HG03025 (cell line): ENCODE results near the gene KIRREL3.

Experiments
- ATAC-seq: cut with Tn5 transposase; IDR thresholded peaks from one replicate; pipeline ENCODE4 v1.9.1; 2021; ENCODE audit warnings: mild to moderate bottlenecking, moderate library complexity; ENCODE audit not compliant: unreplicated experiment, low FRiP score

The KIRREL3 gene

DNA sequence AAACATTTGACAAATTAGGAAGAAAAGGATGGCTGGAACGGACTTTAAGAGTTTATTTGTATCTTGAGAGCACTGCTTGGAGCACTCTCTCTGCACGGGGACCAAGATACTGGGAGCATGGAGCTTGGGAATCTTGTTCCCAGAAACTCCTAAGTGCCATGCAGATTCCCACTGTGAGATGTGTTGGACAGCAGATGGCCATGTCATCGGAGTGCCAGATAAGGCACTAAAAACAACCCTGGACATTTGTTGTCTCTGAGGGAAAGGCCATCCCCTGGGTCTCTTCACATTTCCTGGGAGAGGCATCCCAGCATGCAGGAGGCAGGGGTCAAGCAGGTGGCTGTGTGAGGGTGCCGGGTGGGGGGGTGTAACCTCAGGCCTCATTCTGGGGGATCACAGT lies 2.9 kb downstream of the KIRREL3 start:
- ATAC-seq = no peak

DNA sequence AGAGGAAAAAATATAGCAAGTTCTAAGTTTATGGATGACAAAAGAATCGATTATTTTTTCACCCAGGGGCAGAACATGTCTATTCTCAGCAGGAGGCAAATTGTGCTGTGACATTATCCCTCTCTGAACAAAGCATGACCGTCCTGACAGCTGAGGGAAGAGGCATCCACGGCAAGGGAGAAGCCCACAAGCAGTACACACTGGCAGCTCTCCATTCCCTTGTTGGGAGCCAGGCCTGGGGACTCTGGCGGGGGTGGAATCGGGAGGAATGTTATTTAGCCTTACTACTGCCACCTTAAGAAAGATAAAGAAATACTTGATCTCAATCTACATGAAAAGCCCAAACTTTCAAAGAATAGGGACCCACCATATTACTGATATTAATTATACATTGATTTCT lies 3.4 kb downstream of the KIRREL3 start:
- no peak for ATAC-seq

DNA sequence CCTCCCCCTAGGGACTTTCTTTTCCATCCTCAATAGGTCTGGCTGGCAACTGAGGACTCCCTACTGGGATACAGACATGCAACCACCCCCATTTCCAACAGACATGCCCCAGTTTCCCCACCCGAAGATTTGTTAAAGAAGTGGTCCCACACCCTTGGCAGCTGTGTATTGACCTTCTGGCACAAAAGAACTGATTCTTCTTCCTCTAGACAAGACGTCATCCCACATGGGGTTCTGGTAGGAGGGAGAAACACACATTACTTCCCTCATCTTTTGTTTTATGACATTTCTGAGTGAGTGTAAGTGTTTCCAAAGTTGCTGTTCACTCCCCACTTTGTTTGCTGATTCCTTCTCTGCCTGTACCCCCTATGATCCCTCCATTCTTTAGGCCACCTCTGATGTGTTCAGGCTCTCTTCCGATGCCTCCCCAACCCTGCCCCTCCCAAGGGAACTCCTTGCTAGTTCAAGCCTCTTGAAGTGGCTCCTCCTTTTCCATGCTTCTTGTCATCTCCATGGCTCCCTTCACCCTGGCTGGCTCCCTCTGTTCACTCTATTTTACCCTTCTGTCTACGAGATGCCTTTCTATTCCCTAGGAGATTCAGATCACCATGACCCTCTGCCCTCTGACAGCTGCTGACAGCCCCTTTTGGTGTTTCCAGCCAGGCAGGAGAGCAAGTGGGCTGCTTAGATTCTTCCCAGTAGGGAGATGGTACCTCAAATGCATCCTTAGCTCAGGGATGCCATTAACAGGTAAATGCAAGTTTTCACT lies 4.3 kb downstream of the KIRREL3 start:
- ATAC-seq = no peak

DNA sequence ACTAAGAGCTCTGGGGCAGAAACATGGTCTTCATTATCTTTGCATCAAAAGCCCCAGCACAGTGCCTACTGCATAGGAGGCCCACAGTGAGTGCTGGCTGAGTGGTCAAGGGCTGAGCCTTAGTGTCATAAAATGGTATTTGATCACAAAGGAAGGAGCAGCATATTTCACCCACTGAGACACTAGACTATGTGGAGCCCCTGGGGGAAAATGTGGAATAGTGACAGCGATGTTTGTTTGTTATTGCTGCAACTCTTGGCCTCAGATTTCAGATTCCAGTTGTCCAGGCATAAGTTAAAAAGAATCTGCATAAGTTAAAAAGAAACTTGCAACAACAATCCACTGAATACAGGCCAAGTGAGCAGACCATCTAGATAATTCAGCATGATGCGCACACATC lies 7.0 kb downstream of the KIRREL3 start:
- ATAC-seq = no peak

DNA sequence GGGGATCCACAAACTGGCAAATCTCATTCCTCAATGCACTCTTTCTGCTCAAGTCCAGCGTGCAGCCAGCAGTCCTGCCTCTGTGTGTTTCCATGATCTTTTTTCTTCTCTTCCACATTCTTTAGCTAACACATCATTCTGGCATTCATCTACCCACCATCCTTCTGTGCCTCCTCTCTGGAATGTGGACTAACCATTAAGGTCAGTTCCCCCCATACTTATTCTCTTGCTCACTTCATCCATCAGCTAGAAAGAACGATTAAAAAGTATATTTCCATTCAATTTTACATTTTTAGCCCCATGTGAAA lies 7.8 kb downstream of the KIRREL3 start:
- no peak for ATAC-seq

DNA sequence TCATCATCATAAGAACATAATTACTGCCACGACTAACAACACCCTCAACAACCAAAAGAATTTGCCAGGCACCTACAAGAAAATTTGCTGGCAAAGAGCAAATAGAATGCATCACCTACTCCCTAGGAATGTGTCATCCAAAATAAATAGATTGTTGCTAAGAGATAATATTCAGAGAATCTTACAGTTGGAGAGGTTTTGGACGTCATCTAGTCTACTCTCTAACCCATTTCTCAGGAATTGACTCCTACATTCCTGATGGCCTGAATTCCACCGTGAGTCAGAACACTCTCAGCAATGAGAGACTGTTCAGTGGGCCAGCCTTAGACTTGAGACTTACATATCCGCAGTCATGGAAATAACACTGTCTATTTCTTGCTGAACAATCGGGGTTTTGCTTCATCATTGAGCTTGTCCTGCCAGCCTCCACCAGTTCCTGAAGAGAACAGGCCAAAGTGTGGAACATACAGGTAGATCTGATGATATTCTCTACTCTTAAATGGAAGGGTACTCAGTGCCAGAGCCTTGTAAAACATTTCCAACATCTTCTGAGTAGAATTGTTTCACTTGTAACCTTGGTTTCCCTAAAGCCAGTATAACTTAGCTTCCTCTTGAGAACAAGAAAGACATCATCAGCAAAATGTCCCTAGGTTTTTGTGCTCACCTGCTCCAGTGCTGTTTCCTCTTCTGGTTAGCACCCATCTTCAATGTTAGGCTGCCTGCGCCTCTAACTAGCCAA lies 8.3 kb downstream of the KIRREL3 start:
- no peak for ATAC-seq

DNA sequence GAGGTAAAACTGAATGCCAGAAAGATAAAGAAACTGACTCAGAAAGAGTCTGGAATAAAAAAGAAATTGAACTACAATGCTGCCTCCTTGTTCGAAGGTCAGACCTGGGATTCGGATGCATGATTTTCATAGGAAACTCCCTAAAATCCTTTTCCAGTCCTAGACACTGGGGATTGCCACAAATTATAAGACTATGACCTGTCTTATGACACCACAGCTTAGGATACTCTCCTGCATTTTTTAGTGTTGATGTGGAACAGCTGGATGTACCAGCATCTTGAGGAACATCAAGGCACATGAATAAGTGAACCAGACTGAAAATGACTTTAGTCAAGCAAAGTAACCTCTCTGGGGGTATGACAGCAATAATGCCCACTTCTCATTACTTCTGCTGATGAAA lies 9.0 kb downstream of the KIRREL3 start:
- ATAC-seq = no peak

DNA sequence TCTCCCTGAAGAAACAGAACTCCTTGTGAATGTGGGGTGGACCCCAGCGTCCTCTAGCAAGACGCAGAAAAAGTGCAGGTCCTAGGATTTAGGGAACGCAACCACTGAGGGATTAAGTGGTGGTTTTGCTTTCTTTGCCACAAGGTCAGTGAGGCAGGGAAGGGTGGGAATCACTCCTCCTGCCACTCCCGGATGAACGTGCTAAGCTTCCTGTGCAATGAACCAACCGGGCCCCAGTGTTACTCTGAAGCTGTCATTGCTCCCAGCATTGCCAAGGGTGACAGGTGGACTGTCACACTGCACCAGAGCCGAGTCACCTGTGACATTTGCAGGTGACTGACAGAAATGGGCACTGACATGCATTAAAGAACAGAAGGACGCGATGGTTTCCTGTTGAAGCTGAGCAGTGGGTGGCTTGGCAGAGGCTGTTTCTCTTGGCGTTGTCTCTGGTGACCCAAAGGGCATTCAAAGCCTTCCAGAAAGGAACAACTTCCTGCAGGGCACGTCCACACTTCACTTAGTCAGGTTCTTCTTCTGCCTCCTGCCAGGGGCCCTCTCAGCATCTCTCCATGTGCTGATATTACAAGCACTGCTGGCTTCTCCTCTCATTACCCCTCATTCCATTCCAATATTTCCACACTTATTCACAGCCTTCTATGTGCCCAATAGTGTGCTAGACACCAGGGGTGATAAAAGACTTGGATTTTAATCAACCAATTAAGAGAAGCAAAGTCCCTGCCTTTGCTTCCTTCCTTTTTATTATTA lies 9.7 kb downstream of the KIRREL3 start:
- ATAC-seq = no peak

DNA sequence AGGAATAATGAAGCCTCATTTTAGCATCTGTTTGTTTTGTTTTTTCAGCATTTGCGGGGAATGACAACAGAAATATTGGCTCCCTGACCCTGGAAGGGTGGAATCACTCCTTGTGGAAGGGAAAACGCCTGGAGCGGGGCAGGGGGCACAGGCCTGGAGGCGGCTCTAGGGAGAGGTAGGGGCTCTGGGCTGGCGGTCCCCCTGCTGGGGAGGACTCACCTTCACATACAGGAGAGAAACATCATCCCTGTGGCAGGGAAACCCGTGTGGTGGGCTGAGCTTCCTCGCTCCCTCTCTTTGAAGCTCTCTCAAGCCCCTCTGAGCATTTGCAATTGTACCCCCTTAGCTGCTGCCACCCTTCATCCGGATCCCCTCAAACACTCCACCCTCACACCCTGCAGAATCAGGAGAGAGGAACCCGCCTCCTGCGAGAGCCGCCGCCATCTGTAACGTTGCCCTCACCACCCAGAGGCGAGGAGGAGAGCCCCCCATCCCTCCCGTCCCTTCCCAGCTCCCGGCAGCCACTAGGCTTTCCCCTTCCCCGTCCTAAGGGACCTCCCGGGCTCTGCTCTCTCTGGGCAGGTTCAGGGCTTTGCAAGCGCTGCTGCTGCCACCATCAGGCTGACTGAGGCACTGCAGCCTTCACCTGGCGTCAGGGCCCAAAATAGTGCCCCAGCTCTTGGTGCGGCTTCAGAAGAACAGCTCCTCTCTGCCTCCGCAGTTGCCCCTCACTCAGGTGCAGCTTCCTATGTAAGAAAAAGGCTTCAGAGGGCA lies 10.4 kb downstream of the KIRREL3 start:
- peak; percentile 74 for ATAC-seq

DNA sequence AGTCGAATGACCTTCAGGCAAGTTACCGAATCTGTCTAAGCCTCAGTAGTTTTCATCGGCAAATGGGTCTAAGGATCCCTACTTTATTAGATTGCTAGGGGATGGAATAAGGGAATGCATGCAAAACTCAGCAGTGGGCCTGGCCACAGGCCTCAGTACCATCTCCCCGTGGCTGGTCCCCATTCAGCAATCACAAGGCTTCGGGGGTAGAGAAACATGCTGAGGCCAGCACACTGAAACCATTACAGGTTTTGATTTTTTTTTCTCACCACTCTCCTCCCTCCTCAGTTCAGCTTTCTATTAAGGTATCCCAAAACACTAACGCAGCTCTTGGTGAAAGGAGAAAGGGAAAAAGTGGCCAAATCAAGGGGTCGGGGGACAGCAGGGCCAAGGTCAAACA lies 11.9 kb downstream of the KIRREL3 start:
- ATAC-seq = no peak

DNA sequence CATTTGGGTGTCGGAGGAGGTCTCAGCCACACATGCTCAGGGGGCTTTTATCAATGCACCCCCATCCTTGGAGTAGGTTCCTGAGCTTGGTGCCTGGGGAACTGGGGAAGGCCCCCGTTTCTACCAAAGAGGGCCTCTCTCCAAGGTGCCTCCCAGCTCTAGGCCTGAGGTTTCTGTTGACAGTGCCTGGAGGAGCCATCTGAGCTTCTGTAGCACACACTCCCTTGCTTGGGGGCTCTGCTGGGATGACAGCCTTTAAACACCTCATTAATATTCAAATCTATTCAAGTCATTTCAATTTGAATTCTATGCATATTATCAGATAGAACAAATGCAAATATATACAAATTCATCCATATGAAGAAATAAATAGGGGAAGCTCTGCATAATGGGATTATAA lies 18.9 kb downstream of the KIRREL3 start:
- no peak for ATAC-seq

DNA sequence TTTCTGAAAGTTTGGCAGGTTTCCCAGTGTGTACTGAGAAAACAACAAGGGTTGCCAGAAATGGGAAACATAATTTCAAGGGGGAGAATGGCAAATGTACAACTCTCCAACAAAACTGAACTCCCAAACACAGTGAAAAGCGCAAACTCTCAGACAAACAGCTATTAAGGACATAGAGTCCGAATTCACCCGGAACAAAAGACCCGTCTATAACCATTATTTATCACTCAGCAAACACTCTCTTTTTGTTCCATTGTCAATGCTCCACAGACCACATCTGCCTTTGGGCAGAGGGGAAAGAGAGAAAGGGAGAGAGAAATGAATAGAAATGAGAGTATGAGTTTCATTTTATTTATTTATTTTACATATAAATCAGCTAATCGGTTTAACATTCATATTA lies 21.7 kb downstream of the KIRREL3 start:
- no peak for ATAC-seq

DNA sequence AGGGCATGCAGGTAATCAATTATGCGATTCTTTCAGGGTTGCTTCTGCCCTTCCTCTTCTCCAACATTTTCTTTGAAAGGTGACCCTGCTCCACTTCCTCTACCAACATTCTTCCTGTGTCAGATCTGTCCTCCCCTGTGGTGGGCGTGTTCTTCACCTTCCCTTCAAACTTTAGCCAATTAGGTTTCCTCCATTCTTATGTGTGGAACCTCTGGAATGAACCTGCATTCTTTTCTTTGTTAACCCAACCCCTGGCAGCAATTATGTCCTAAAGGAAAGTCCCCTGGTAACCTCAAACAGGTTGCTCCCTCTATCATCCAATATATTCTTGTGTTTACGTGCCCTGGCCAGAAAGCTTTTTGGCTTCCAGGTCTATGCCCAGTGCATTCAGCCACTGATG lies 22.4 kb downstream of the KIRREL3 start:
- ATAC-seq = no peak

DNA sequence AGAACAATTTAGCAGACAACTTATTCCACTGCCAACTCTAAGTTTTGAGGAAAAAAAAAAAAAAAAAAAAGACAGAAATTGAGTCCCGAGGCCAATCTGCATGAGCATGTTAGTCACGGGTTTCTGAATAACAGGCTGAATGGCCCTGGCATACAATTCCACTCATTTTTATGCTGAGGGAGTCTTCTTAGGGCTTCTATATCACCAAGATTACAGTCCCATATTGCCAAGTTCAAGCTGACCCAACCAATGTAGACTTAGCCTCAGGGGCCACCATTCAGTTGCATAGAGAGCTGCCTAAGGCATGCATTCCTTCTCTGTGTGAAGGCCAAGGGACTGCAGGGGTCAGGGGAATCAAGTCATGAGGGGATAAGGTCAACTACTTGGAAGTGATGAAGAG lies 27.5 kb downstream of the KIRREL3 start:
- no peak for ATAC-seq

DNA sequence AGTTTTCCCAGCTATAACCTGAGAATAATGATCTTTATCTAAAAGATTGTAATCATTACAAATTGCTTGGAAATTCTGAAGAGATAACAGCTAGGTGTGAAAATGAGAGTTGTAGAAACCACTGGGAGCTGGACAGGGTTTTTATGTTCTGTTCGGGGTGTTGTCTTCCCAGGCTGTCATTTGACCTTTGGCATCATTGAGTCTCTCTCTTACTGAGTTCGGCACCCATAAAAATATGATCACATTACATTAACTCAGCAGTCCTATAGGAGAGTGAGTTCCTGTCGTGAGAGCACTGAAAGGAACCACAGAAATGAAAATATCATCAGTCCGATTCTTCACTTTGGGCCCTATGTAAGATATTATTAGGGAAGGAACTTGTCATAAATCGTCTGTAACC lies 29.3 kb downstream of the KIRREL3 start:
- no peak for ATAC-seq

DNA sequence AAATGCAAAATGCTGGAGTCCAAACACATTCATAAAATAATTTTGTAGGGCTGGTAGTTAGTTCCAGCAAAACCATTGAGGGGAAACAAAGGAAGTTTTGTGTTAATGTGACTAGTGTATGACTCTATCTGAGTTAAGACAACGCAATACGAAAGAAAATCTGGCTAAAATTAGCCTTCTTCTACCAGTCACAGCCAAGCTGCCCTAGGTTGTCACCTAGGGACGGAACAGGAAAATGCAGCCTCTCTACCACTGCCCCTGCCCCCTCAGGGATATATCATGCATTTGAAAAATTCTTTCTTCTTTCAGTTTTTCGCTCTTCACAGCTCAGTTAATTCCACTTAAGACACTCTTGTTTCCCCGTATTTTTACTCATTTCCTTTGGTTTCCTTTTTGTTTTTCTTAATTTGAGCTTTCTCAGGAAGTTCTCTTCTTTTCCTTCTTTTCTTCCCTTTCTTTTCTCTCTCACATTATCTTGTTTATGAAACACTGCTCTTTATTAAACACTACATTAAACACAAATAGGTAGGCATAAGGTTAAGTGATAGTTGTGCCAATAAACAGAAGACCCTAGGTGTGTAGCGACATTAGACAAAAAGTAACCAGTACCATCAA lies 30.6 kb downstream of the KIRREL3 start:
- ATAC-seq = no peak

DNA sequence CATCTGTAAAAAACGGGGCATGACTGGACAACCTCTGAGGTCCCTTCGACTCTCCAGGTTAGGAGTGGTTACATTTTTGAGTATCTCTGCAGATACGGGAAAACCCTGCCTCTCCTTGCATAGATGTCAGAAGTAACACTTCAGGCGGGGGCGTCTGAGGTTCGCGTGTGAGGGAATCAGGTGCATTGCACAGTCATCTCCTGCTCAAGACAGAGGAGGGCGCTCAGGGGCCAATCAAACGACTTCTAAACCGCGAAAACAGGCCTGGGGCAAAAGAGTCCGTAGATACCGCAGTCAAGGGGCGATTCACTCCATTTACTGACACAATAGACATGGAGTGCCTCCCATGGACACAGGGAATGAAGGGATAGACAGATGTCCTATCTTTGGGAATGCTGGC lies 31.7 kb downstream of the KIRREL3 start:
- ATAC-seq = no peak

DNA sequence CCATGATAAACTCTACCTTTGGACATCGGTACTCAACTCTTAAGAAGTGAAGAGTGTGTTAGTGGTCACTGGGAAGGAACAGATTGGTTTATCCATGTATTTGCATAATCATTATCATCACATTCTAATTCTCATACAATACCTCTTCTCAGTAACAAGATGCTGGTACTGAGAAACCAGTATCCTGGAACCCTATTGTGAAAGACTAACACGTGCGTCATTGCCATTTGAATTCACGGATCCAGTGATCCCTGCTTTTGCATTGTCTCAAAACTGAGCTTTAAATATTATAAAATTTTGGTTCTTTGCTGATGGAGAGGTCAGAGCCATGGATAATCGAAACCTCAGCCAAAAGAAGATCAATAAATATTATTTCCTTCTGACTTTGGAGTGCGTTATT lies 35.2 kb downstream of the KIRREL3 start:
- no peak for ATAC-seq

DNA sequence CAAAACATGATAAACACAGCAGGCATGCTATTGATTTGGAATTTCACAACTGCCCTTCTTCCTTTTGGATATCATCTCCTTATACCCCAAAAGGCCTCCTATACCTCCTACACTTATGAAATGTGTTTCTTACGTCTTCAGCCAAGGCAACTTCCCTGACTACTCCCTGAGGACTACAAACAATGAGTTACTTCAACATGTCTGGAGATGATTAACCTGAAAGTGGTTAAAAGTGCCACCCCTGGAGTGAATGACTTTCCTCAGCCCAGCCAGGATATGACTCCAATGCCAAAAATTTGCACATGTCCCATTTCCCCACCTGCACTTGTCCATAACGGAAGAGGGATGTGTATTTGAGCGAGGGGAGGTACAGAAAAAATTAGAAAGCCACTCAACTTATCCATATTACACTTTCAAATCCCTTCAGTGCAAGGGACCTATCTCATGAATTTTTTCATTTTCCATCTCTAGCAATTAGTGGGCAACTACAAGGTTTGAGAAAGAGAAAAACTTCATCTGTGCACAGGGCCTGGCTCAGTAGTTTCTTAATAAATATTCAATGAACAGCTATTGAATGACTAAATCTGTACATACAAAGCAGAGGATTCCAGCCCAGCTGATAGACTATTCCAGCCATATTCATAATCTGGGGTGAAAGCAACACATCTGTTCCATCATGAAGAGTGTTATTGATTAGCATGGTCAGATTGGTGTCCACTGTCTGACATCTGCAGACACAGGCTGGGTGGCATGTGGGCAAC lies 36.8 kb downstream of the KIRREL3 start:
- no peak for ATAC-seq

DNA sequence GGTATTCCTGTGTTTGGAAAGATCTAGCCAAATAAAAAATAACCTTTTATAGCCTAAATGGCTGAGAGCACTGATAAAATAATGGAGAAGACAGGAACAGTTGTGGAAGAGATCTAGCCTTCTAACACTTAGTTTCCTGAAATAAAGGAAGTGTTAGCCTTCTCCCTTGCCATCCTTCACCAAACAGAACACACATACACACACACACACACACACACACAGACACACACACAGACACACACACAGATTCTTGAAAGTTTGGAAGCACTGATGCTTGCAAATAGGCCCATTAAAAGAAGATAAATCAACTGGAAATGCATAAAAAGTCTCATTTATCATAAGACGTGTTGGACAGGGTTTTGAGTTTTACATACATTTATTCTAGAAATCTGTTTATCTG lies 37.5 kb downstream of the KIRREL3 start:
- no peak for ATAC-seq
